GM19328 (cell line): ENCODE data around the gene SIRPB1.
"Not testable (repeated sequence)": the region's sequence is repeated elsewhere in the genome, so short reads cannot be mapped to it uniquely, and the experiment has no call there.

Source experiments
- ATAC-seq: cut with Tn5 transposase; IDR thresholded peaks from one replicate; pipeline ENCODE4 v1.9.1; 2021; ENCODE audit warnings: mild to moderate bottlenecking, moderate library complexity; ENCODE audit not compliant: unreplicated experiment

SIRPB1 gene

DNA sequence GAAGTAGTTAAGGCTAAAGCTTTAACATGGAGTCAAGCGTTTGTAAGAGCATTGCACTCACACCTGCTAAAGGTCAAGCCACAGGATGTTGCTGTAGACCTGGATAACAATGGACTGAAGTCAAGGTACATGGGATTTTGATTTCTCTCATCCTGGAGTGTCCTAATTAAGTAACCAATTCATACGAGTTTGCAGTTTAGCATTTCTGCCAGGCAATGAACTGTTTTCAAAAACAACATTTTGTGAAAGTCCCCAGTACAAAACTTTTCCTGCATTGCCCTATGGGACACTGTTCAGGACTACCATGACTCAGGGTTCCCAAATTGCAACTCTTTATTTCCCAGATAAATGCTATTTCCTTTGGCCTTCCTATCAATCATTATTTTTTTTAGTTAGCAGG lies 17.4 kb upstream of the SIRPB1 start:
- no peak for ATAC-seq

- no peak for ATAC-seq
Observed at GRCh38 chr20:1636621-1637020, 16.8 kb upstream of the SIRPB1 start.

- ATAC-seq, result no peak
Observed at GRCh38 chr20:1635291-1635979, 15.6 kb upstream of the SIRPB1 start.

GRCh38 chr20:1633535-1633934 lies 13.7 kb upstream of the SIRPB1 start:
- ATAC-seq, result no peak

GRCh38 chr20:1632178-1632577 lies 12.4 kb upstream of the SIRPB1 start:
- ATAC-seq, result no peak

DNA sequence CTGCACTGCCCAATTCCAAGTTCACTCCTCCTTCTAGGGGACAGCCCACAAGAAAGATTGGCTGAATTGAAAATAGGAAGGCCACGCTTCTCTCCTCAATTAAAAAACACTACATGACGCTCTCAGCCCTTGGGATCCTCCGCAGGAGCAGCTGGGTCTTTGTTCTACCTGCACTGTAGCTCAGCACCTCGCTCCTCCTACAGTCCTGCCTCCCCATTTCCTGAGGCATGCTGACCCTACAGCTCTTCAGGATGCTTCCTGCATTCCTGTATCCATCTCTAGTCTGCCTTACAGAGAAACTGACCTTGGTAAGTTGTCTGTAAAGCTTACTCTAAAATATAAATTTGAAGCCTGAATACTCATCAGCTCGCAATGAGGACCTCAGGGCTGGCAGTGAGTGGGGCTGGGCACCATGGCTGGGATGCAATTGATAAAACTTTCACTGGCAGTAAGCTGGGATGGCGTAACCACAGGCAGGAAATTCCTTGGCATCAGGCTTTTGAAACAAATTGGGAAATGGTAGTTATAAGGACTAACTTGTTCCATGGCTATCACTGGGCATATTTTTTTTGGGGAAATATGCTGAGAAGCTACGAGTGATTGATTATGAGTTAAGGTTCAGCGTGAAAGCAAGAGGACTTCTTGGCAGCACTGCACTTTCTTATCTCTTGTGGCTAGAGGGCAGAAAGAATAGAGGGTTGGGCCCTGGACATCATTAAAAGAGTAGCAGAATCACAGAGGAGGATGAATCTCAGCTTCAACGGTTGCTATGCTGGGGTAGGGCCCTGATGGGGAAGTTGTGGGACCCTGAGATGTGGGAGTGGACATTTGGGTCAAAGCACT lies 11.7 kb upstream of the SIRPB1 start:
- ATAC-seq, result no peak

DNA sequence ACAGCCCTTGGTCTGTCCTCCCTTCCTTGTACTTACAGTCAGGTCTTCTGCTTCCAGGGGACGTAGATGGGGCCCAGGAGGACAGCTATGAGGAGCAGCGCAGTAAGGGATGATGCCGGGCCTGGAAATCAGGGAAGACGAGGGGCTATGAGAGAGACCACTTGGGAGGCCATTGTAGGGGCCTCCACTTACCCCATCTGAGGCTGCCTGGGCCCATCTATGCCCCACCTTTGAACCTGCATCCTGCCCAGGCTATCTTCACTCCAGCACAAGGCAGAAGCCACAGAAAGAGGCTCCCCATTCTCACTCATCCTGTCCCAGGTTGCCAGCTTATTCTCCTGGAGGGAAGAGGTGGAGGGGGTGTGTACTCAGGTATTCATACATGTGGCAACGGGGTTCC lies 10.4 kb upstream of the SIRPB1 start:
- ATAC-seq, result no peak

- no peak for ATAC-seq
Observed at GRCh38 chr20:1629321-1629720, 9.5 kb upstream of the SIRPB1 start.

DNA sequence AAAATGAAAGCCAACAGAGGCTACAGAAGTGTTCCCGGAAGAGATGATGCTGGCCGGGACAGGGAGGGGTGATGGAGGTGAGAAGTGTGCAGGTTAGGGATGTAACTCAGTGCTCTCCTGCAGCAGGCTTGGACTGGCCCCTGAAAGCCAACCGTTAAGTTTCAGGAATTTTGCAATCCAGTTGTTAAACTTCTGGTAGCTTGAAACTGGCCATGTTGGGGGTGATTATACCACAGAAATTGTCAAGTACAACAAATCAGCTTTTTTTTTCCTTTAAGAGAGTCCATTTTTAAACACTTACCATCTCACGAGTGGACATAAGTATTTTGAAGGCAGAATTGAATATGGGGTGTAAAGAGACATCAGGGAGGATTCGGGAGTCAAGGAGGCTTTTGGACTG lies 8.8 kb upstream of the SIRPB1 start:
- no peak for ATAC-seq

- ATAC-seq, result no peak
Observed at GRCh38 chr20:1627200-1627550, 7.4 kb upstream of the SIRPB1 start.

DNA sequence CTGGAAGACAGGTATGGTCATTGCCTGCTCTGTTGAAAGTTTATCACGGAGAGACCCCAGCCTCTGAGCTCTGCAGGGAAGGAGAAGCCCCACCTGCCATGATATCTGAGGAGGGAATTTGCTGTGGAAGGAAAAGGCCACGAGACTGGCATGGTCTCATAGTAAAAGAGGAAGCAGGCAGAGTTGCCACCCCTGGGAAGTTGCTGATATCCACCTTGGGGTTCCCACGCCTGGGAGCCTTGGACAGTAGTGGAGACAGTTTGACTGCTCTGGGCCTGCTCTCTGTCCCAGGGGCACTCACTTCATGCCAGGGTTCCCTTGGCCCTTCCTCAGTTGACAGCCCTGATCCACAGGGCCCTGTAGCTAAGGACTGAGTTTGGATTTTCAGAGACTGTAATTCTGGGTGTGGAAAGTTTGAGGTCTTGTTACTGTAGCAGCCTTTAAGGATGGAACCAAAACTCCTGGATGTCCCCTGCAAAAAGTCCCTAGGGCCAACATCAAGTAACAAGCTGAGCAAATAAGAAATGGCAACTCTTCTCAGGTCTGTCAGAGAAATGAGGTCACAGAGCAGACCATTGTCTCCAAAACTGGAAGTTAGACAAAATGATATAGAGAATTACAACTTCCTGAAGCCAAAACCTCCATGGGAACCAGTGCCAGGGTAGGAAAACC lies 6.9 kb upstream of the SIRPB1 start:
- ATAC-seq, result no peak

- no peak for ATAC-seq
Observed at GRCh38 chr20:1625083-1625690, 5.4 kb upstream of the SIRPB1 start.

- ATAC-seq, result no peak
Observed at GRCh38 chr20:1623501-1624205, 3.8 kb upstream of the SIRPB1 start.

GRCh38 chr20:1622450-1622849 lies 2.6 kb upstream of the SIRPB1 start:
- ATAC-seq, result no peak

GRCh38 chr20:1621316-1621715 lies 1.5 kb upstream of the SIRPB1 start:
- no peak for ATAC-seq

- no peak for ATAC-seq
Observed at GRCh38 chr20:1618954-1619540, 762 bp downstream of the SIRPB1 start.

DNA sequence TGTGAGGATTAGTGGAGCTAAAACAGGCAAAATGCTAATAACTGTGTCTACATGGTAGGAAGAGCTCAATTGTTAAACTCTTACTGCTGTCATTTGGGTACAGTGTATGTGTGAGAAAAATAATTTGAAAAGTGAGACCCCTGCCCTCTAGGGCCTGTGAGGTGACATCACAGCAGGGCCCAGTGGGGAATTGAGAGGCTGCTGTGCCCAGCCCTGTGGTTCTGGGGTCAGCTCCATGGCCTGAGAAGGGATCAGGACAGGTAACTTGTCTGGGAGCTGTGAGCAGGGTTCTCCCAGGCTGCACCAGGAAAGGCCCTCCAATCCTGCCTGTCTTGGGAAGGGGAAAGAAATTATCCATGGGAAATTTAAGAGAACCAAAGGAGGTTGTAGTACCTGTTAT lies 1.3 kb downstream of the SIRPB1 start:
- no peak for ATAC-seq

- no peak for ATAC-seq
Observed at GRCh38 chr20:1616858-1617434, 2.9 kb downstream of the SIRPB1 start.

GRCh38 chr20:1610404-1610803 lies 9.4 kb downstream of the SIRPB1 start:
- not testable (repeated sequence) for ATAC-seq

DNA sequence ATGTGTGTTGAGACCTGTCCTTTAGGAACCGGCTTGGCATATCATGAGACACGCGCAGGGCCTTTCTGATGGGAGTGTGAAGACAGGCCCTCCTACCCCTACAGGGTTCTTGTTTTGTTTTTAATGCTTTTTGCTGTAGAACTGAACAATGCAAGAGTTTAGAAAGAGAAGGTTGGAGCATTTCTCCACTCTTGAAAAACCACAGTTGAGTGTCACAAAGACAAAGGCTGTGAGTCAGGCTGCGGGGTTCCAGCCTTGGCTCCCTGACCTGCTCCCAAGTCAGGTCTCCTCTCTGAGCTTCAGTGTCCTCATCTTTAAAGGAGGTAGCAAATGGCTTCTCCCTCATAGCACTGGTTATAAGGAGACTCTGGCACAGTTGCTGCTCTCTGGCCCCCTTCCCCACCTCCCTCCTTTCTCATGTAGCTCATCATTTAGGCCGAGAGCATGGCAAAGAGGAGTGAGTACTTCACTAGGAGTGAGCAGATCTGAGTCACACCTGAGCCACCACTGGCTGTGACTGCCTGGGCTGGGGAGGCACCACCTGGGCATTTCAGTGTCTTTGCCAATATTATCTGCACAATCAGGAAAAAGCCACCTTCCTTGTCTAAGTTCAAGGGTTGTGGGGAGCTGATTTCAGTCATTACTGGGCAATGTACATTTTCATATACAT lies 11.0 kb downstream of the SIRPB1 start:
- ATAC-seq, result not testable (repeated sequence)
